ENCODE data around the gene BTRC. TPM values are rescaled to one million over a fixed set of nuclear protein-coding genes. Genes with fewer than 3 reads are reported as not detected.

Gene BTRC
- total and polyA plus RNA-seq, 10 of the 15 experiments (the other 5 are each of a cell fraction or from before 2014, with no cell fraction given) = 2.2 to 18.6 (median 8.6) TPM

DNA sequence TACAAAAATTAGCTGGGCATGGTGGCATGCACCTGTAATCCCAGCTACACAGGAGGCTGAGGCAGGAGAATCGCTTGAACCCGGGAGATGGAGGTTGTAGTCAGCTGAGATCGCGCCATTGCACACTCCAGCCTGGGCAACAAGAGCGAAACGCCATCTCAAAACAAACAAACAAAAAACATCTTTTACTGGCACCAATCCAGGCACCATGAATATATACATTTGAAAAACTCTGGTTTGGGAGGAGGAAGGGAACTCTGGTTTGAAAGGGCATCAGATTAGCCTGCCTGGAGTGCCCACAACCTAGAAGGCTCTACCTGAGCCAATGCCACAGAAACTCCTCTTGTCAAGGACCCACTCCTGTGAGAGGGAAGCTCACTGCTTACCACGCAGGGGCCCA lies 218.2 kb downstream of the BTRC start:
- Histone ChIP-seq H3K79me2 (ENCODE audit: control insufficient read depth, insufficient read depth, low read length) (no peaks in the 10 kb centered on the region), H3K4me3 (no peak overlapping the region), H4K20me1 (ENCODE audit: control insufficient read depth, insufficient read depth) (no peaks in the 10 kb centered on the region), H3K4me1 (ENCODE audit: control insufficient read depth, insufficient read depth, low read length) (no peaks in the 10 kb centered on the region), H3K36me3 (ENCODE audit: control insufficient read depth in 2 of 2, insufficient read depth in 2 of 2, low read length in 1 of 2) (no peaks in the 10 kb centered on the region), H3K27me3 (replicated peaks in 1 of 2; ENCODE audit: control insufficient read depth in 2 of 2, insufficient read depth in 2 of 2, low read length in 1 of 2) (no peaks in the 10 kb centered on the region), H2AFZ (ENCODE audit: control insufficient read depth, low read depth, low read length) (no peak overlapping the region), H3K9me3 (replicated peaks; ENCODE audit: control insufficient read depth, insufficient read depth, low read length) (no peaks in the 10 kb centered on the region), H3K4me2 (ENCODE audit: control insufficient read depth, insufficient read depth) (no peak overlapping the region), H3K9ac (ENCODE audit: control insufficient read depth, insufficient read depth, low read length) (no peak overlapping the region), H3K27ac (ENCODE audit: control insufficient read depth, insufficient read depth) (no peak overlapping the region)
- no peak for DNase-seq (ENCODE audit: low read depth, low spot score)
- no peak for FAIRE-seq
- ChIA-PET POLR2A (no interaction called here), SMC1A (ENCODE audit: uncharacterized antibody, unreplicated experiment) (interaction anchor here (0.9 to 1.2 kb wide), 2 partner anchors 15 to 106 kb away, joined by 3 to 4 read pairs; no protein-coding TSS in a partner anchor), RAD21 (ENCODE audit: unreplicated experiment) (interaction anchor here (1.0 to 1.7 kb wide), 3 partner anchors 220 to 358 kb away, joined by 4 to 15 read pairs (median 6); no protein-coding TSS in a partner anchor), CTCF (interaction anchor here (1.0 to 3.5 kb wide), 10 partner anchors 9 to 411 kb away, joined by 3 to 38 read pairs (median 9); partner anchors contain the start of gene NPM3)
- intact Hi-C loops (cut with micrococcal nuclease; ENCODE audit: unreplicated experiment) (loop anchor here (5.0 kb wide), 1 partner anchor 300 kb away; no protein-coding TSS in a partner anchor), in situ Hi-C loops (cut with MboI) (loop anchor here (5.0 kb wide), 2 partner anchors 295 to 360 kb away; no protein-coding TSS in a partner anchor)
- TF ChIP-seq POU2F2 (IDR thresholded peaks at IDR 0.05; ENCODE audit: borderline replicate concordance, low read depth, low read length) = no peak
- no peak for TF ChIP-seq EP300 (IDR thresholded peaks at IDR 0.05; ENCODE audit: borderline replicate concordance in 1 of 2, control insufficient read depth in 1 of 2, low read depth in 2 of 2, low read length in 2 of 2)
- no peak for TF ChIP-seq BCL11A (IDR thresholded peaks at IDR 0.05; ENCODE audit: low read depth, low read length)
- TF ChIP-seq BCL3 (IDR thresholded peaks at IDR 0.05; ENCODE audit: borderline replicate concordance, insufficient read depth, low read depth, low read length, poor library complexity, severe bottlenecking) = no peak
- TF ChIP-seq ZSCAN29 (IDR thresholded peaks at IDR 0.05) = no peak
- no peak for TF ChIP-seq SUPT20H (IDR thresholded peaks at IDR 0.05; ENCODE audit: borderline replicate concordance, control insufficient read depth, low read depth, low read length)
- TF ChIP-seq IKZF1 (conservative IDR thresholded peaks at IDR 0.05) = no peak
- TF ChIP-seq SIN3A (IDR thresholded peaks at IDR 0.05; ENCODE audit: low read depth, low read length) = no peak
- TF ChIP-seq, protein P1, sequence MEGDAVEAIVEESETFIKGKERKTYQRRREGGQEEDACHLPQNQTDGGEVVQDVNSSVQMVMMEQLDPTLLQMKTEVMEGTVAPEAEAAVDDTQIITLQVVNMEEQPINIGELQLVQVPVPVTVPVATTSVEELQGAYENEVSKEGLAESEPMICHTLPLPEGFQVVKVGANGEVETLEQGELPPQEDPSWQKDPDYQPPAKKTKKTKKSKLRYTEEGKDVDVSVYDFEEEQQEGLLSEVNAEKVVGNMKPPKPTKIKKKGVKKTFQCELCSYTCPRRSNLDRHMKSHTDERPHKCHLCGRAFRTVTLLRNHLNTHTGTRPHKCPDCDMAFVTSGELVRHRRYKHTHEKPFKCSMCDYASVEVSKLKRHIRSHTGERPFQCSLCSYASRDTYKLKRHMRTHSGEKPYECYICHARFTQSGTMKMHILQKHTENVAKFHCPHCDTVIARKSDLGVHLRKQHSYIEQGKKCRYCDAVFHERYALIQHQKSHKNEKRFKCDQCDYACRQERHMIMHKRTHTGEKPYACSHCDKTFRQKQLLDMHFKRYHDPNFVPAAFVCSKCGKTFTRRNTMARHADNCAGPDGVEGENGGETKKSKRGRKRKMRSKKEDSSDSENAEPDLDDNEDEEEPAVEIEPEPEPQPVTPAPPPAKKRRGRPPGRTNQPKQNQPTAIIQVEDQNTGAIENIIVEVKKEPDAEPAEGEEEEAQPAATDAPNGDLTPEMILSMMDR (IDR thresholded peaks at IDR 0.05 in 2 of 3, conservative IDR thresholded peaks at IDR 0.05 in 1 of 3; ENCODE audit: control insufficient read depth in 2 of 3, extremely low read depth in 1 of 3, insufficient read depth in 1 of 3, low read depth in 3 of 3, low read length in 3 of 3) = no peak
- TF ChIP-seq CHD4 (IDR thresholded peaks at IDR 0.05) = no peak
- TF ChIP-seq CHD2 (IDR thresholded peaks at IDR 0.05; ENCODE audit: borderline replicate concordance, low read depth, low read length) = no peak
- no peak for TF ChIP-seq NFYA (IDR thresholded peaks at IDR 0.05; ENCODE audit: borderline replicate concordance, low read depth, low read length)
- no peak for TF ChIP-seq SRF (IDR thresholded peaks at IDR 0.05; ENCODE audit: low read depth in 2 of 2, low read length in 2 of 2)
- TF ChIP-seq SMAD1 (IDR thresholded peaks at IDR 0.05; ENCODE audit: low read depth, partially characterized antibody) = no peak
- no peak for TF ChIP-seq HSF1 (IDR thresholded peaks at IDR 0.05; ENCODE audit: low read depth, low read length)
- TF ChIP-seq HDAC2 (IDR thresholded peaks at IDR 0.05) = no peak
- no peak for TF ChIP-seq SMAD5 (IDR thresholded peaks at IDR 0.05; ENCODE audit: low read depth)
- 80% methylated on average over 7 of the region's 7 CpGs for WGBS (ENCODE audit: insufficient coverage, insufficient replicate concordance, low lambda C conversion rate, missing lambda C conversion rate)
- ATAC-seq = no peak
- no TSS peak for BruUV-seq (replicated peaks)

Measured in GM12878 (cell line).